NCI-H2107 (cell line): ENCODE data around the gene SLC9C2.
A peak's percentile ranks its signal among the peaks of the same experiment; 100 is the strongest.

Experiments
- DNase-seq: peaks from one replicate; lab custom pipeline; 2025; lab: John Stamatoyannopoulos, UW

The SLC9C2 gene

GRCh38 chr1:173451981-173452380 is 150.9 kb downstream of the SLC9C2 start:
- DNase-seq = peak; percentile 6
